HG03108 (cell line): Measurements from ENCODE around the gene POU5F2.

Source experiments
- ATAC-seq: cut with Tn5 transposase; IDR thresholded peaks from one replicate; pipeline ENCODE4 v1.9.1; 2021; ENCODE audit warnings: moderate library complexity; ENCODE audit not compliant: unreplicated experiment

POU5F2 gene

GRCh38 chr5:93741136-93741811, at the start of gene POU5F2:
Gene POU5F2 (minus strand): TSS chr5:93741600. CDS start chr5:93741563, 37 bp downstream.
- ATAC-seq: no peak

- no peak for ATAC-seq
Measured at GRCh38 chr5:93790401-93790800, 49.0 kb upstream of the POU5F2 start.

- no peak for ATAC-seq
Measured at GRCh38 chr5:93789173-93790067, 48.0 kb upstream of the POU5F2 start.

GRCh38 chr5:93787598-93787997, 46.2 kb upstream of the POU5F2 start:
- no peak for ATAC-seq

- no peak for ATAC-seq
Measured at GRCh38 chr5:93785475-93785874, 44.1 kb upstream of the POU5F2 start.

GRCh38 chr5:93782978-93783377, 41.6 kb upstream of the POU5F2 start:
- ATAC-seq: no peak

GRCh38 chr5:93777620-93778019, 36.2 kb upstream of the POU5F2 start:
- no peak for ATAC-seq

- no peak for ATAC-seq
Measured at GRCh38 chr5:93756372-93756771, 15.0 kb upstream of the POU5F2 start.

GRCh38 chr5:93755716-93756115, 14.3 kb upstream of the POU5F2 start:
- no peak for ATAC-seq

- no peak for ATAC-seq
Measured at GRCh38 chr5:93748875-93749397, 7.5 kb upstream of the POU5F2 start.

GRCh38 chr5:93746406-93747056, 5.1 kb upstream of the POU5F2 start:
- no peak for ATAC-seq

GRCh38 chr5:93736284-93736683, 5.1 kb downstream of the POU5F2 start:
- no peak for ATAC-seq

GRCh38 chr5:93735378-93735777, 6.0 kb downstream of the POU5F2 start:
- no peak for ATAC-seq

GRCh38 chr5:93731987-93732386, 9.4 kb downstream of the POU5F2 start:
- no peak for ATAC-seq

- ATAC-seq: no peak
Measured at GRCh38 chr5:93726595-93726994, 14.8 kb downstream of the POU5F2 start.

- no peak for ATAC-seq
Measured at GRCh38 chr5:93724791-93725190, 16.6 kb downstream of the POU5F2 start.

- ATAC-seq: no peak
Measured at GRCh38 chr5:93723681-93724080, 17.7 kb downstream of the POU5F2 start.

GRCh38 chr5:93723005-93723404, 18.4 kb downstream of the POU5F2 start:
- ATAC-seq: no peak

GRCh38 chr5:93722588-93722987, 18.8 kb downstream of the POU5F2 start:
- no peak for ATAC-seq

- no peak for ATAC-seq
Measured at GRCh38 chr5:93721511-93721910, 19.9 kb downstream of the POU5F2 start.

- no peak for ATAC-seq
Measured at GRCh38 chr5:93721071-93721470, 20.3 kb downstream of the POU5F2 start.
